Measurements from ENCODE around the gene RTTN.

RTTN gene

DNA sequence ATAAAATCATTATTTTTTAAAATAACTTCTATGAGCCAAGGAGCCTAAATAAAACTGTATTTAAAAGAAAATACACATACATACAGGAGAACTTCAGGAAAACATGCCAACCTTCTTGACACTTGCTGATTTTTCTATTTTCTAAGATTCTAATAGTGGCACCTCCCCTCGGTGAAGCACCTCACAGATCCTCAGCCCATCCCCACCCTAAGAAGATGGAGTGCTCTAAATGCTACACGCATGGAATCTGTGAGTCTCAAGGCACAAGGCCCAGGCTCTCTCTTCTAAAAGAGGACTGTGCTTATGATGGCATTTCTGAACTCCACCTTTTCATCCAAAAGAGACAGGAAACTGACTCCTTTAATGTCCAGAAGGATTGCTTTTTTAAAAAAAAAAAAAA is 56.3 kb downstream of the RTTN start:
- Histone ChIP-seq H3K27me3 (ENCODE audit: control insufficient read depth, insufficient read depth, low read length) (no peaks in the 10 kb centered on the region), H3K4me3 (ENCODE audit: low read length) (no peak overlapping the region), H3K9me3 (replicated peaks; ENCODE audit: low read length) (no peaks in the 10 kb centered on the region), H3K36me3 (ENCODE audit: insufficient read depth, low read length) (peaks cover 7% of the 10 kb centered on the region), H3K4me1 (ENCODE audit: control insufficient read depth, insufficient read depth, low read length) (peaks cover 2% of the 10 kb centered on the region), H3K9ac (ENCODE audit: low read depth, low read length) (no peak overlapping the region), H3K4me2 (ENCODE audit: low read length) (no peak overlapping the region)

DNA sequence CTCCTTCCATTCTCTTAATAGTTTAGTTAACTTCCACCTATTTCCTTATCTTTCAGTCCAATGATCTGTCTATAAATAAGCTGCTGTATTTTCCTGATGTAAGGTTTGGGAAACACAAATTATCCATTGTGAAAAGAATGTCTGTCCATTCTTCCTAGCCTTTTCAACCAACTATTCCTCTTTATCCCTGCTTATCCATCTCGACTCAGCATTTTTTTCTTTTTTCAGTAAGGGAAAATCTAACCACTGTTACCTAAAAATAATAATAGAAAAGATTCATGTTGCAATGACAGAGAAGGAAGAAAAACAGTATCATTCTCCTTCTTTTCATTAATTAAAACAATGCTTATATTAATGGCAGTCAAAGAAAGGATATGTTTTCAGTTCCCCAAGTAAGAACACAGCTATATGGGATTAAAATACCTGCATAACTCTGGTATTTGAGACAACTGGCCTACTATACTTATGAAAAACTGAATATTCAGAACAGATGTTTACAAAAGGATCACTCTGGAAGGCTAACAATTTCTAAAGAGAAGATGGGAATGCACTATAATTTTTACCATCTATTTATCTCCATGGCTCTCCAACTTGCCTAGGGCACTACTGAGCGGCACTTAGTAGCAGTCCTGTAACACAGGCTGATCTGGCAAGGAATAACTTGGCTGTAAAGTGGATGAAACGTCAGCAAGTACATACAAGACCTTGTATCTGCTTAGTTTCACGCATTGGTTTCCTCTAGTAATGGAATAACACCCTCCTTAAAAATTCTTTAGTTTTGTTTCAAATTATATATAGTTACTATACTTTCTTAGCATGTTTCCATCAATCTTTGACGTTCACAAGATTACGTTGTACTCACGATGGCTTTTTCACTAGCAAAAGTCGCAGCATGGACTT is 57.2 kb downstream of the RTTN start:
- Histone ChIP-seq H3K27me3 (ENCODE audit: control insufficient read depth, insufficient read depth, low read length) (no peaks in the 10 kb centered on the region), H3K9ac (ENCODE audit: low read depth, low read length) (no peak overlapping the region), H3K4me1 (ENCODE audit: control insufficient read depth, insufficient read depth, low read length) (no peaks in the 10 kb centered on the region), H3K9me3 (replicated peaks; ENCODE audit: low read length) (no peaks in the 10 kb centered on the region), H3K4me3 (ENCODE audit: low read length) (no peak overlapping the region), H3K4me2 (ENCODE audit: low read length) (no peak overlapping the region), H3K36me3 (ENCODE audit: insufficient read depth, low read length) (peaks cover 7% of the 10 kb centered on the region)

- Histone ChIP-seq H3K4me3 (ENCODE audit: low read length) (no peak overlapping the region), H3K4me1 (ENCODE audit: control insufficient read depth, insufficient read depth, low read length) (no peaks in the 10 kb centered on the region), H3K9ac (ENCODE audit: low read depth, low read length) (no peak overlapping the region), H3K9me3 (replicated peaks; ENCODE audit: low read length) (no peaks in the 10 kb centered on the region), H3K27me3 (ENCODE audit: control insufficient read depth, insufficient read depth, low read length) (no peaks in the 10 kb centered on the region), H3K4me2 (ENCODE audit: low read length) (no peak overlapping the region), H3K36me3 (ENCODE audit: insufficient read depth, low read length) (peaks cover 7% of the 10 kb centered on the region)
These were observed 59.3 kb downstream of the RTTN start for GRCh38 chr18:70146174-70146573.

GRCh38 chr18:70142001-70142400 is 63.5 kb downstream of the RTTN start:
- Histone ChIP-seq H3K9ac (ENCODE audit: low read depth, low read length) (no peak overlapping the region), H3K36me3 (ENCODE audit: insufficient read depth, low read length) (peaks cover 2% of the 10 kb centered on the region), H3K4me2 (ENCODE audit: low read length) (no peak overlapping the region)

GRCh38 chr18:70139138-70139537 is 66.3 kb downstream of the RTTN start:
- Histone ChIP-seq H3K9me3 (replicated peaks; ENCODE audit: low read length) (no peaks in the 10 kb centered on the region), H3K36me3 (ENCODE audit: insufficient read depth, low read length) (no peaks in the 10 kb centered on the region), H3K4me3 (ENCODE audit: low read length) (no peak overlapping the region), H3K4me2 (ENCODE audit: low read length) (no peak overlapping the region), H3K4me1 (ENCODE audit: control insufficient read depth, insufficient read depth, low read length) (peaks cover 3% of the 10 kb centered on the region), H3K9ac (ENCODE audit: low read depth, low read length) (no peak overlapping the region), H3K27me3 (ENCODE audit: control insufficient read depth, insufficient read depth, low read length) (no peaks in the 10 kb centered on the region)

More at GRCh38 chr18:70142001-70142400, 63.5 kb downstream of the RTTN start:
- no peaks in the 10 kb centered on the region for H3K4me1 ChIP-seq (ENCODE audit: control insufficient read depth, insufficient read depth, low read length)
- H3K27me3 ChIP-seq (ENCODE audit: control insufficient read depth, insufficient read depth, low read length): no peaks in the 10 kb centered on the region
- H3K9me3 ChIP-seq (replicated peaks; ENCODE audit: low read length): no peaks in the 10 kb centered on the region
- no peak overlapping the region for H3K4me3 ChIP-seq (ENCODE audit: low read length)

DNA sequence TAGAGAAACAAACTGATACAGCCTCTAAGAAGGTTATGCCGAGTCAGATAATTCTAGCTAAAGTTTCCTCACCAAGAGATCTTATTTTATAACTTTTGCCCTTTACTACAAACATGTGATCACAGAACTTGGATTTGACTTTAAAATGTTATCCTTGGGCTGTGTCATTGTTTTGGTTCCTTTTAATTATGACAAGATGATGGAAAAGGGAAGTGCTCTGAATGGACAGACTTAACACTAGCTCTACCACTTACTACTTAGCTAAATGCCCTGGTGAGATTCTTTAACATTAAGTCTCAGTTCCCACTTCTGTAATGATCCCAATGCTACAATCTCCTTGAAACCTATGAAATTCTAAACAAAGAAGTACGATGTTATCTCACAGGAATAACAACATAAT is 69.9 kb downstream of the RTTN start:
- H3K27me3 ChIP-seq (ENCODE audit: control insufficient read depth, insufficient read depth, low read length): no peaks in the 10 kb centered on the region
- no peak overlapping the region for H3K4me3 ChIP-seq (ENCODE audit: low read length)
- no peak overlapping the region for H3K9ac ChIP-seq (ENCODE audit: low read depth, low read length)
- H3K4me2 ChIP-seq (ENCODE audit: low read length): no peak overlapping the region
- H3K4me1 ChIP-seq (ENCODE audit: control insufficient read depth, insufficient read depth, low read length): peaks cover 22% of the 10 kb centered on the region
- no peaks in the 10 kb centered on the region for H3K9me3 ChIP-seq (replicated peaks; ENCODE audit: low read length)
- H3K36me3 ChIP-seq (ENCODE audit: insufficient read depth, low read length): no peaks in the 10 kb centered on the region

DNA sequence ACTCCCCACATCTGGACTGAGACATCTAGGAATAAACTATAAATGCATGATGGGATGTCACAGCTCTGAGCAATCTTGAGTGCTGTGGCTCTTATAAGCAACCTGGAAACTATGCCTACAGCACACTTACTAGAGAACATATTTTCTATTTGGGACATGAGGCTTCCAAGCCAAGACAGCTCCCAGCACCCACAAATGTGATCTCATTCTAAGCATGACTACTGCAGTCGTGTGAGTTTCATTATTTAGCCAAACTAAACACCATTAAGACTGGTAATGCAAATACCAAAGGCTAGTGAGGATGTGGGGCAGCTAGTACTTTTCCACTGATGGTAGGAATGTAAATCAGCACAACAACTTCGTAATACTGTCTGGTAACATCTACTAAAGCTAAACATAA is 72.5 kb downstream of the RTTN start:
- Histone ChIP-seq H3K9me3 (replicated peaks; ENCODE audit: low read length) (no peaks in the 10 kb centered on the region), H3K27me3 (ENCODE audit: control insufficient read depth, insufficient read depth, low read length) (no peaks in the 10 kb centered on the region)

DNA sequence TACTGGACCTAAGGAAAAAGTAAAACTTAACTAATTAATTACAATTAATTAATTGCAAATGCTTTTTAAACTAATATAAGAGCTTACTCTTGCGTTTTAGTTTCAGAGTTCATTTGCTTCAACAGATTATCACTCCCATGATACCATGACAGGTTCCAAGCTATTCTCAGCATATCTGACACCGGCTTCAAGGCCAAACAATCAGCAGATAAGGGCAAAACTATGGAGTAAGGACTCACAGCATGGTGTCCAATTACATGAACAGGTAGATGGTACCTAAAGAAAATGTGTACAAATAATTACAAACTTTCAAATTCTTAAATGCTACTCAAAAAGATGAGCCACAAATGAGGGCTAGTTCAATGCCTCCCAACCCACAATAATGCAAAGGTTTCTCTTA is 77.2 kb downstream of the RTTN start:
- Histone ChIP-seq H3K9me3 (replicated peaks; ENCODE audit: low read length) (no peaks in the 10 kb centered on the region), H3K4me2 (ENCODE audit: low read length) (no peak overlapping the region), H3K27me3 (ENCODE audit: control insufficient read depth, insufficient read depth, low read length) (no peaks in the 10 kb centered on the region), H3K4me1 (ENCODE audit: control insufficient read depth, insufficient read depth, low read length) (peaks cover 13% of the 10 kb centered on the region), H3K36me3 (ENCODE audit: insufficient read depth, low read length) (peaks cover 4% of the 10 kb centered on the region), H3K9ac (ENCODE audit: low read depth, low read length) (no peak overlapping the region), H3K4me3 (ENCODE audit: low read length) (no peak overlapping the region)

More for the DNA sequence above, 72.5 kb downstream of the RTTN start:
- H3K4me1 ChIP-seq (ENCODE audit: control insufficient read depth, insufficient read depth, low read length): peaks cover 22% of the 10 kb centered on the region
- peak overlapping the region; percentile 23 for H3K4me3 ChIP-seq (ENCODE audit: low read length)
- H3K36me3 ChIP-seq (ENCODE audit: insufficient read depth, low read length): no peaks in the 10 kb centered on the region
- peak overlapping the region; percentile 59 for H3K4me2 ChIP-seq (ENCODE audit: low read length)
- H3K9ac ChIP-seq (ENCODE audit: low read depth, low read length): peak overlapping the region; percentile 60

GRCh38 chr18:70127359-70127758 is 78.1 kb downstream of the RTTN start:
- no peak overlapping the region for H3K4me3 ChIP-seq (ENCODE audit: low read length)
- H3K9ac ChIP-seq (ENCODE audit: low read depth, low read length): no peak overlapping the region
- H3K4me2 ChIP-seq (ENCODE audit: low read length): no peak overlapping the region
- no peaks in the 10 kb centered on the region for H3K27me3 ChIP-seq (ENCODE audit: control insufficient read depth, insufficient read depth, low read length)
- no peaks in the 10 kb centered on the region for H3K9me3 ChIP-seq (replicated peaks; ENCODE audit: low read length)
- H3K36me3 ChIP-seq (ENCODE audit: insufficient read depth, low read length): peaks cover 4% of the 10 kb centered on the region
- H3K4me1 ChIP-seq (ENCODE audit: control insufficient read depth, insufficient read depth, low read length): peaks cover 7% of the 10 kb centered on the region

DNA sequence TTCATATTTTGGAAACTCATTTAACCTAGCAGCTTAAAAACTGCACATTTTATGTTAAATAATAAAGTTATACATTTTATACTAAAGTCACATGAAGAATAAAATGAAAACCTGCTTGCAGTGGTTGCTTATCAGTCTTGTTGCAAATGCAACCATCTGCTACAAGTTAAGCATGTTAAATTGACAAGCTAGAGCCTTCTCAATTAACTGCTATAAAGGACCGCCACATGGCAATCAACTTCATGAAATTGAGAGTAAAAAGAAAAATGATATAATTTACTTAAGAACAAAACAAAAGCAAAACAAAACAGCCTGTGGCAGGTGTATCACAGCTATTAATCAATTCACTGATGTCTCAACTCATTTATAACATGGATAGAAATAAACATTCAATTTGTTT is 78.7 kb downstream of the RTTN start:
- Histone ChIP-seq H3K4me1 (ENCODE audit: control insufficient read depth, insufficient read depth, low read length) (peaks cover 1% of the 10 kb centered on the region), H3K9me3 (replicated peaks; ENCODE audit: low read length) (no peaks in the 10 kb centered on the region), H3K4me2 (ENCODE audit: low read length) (no peak overlapping the region), H3K27me3 (ENCODE audit: control insufficient read depth, insufficient read depth, low read length) (no peaks in the 10 kb centered on the region), H3K9ac (ENCODE audit: low read depth, low read length) (no peak overlapping the region), H3K4me3 (ENCODE audit: low read length) (no peak overlapping the region), H3K36me3 (ENCODE audit: insufficient read depth, low read length) (peaks cover 4% of the 10 kb centered on the region)

- Histone ChIP-seq H3K36me3 (ENCODE audit: insufficient read depth, low read length) (peaks cover 4% of the 10 kb centered on the region), H3K4me2 (ENCODE audit: low read length) (no peak overlapping the region), H3K9me3 (replicated peaks; ENCODE audit: low read length) (no peaks in the 10 kb centered on the region), H3K9ac (ENCODE audit: low read depth, low read length) (no peak overlapping the region), H3K4me1 (ENCODE audit: control insufficient read depth, insufficient read depth, low read length) (no peaks in the 10 kb centered on the region), H3K27me3 (ENCODE audit: control insufficient read depth, insufficient read depth, low read length) (no peaks in the 10 kb centered on the region), H3K4me3 (ENCODE audit: low read length) (no peak overlapping the region)
These were observed 81.3 kb downstream of the RTTN start for GRCh38 chr18:70124139-70124538.

DNA sequence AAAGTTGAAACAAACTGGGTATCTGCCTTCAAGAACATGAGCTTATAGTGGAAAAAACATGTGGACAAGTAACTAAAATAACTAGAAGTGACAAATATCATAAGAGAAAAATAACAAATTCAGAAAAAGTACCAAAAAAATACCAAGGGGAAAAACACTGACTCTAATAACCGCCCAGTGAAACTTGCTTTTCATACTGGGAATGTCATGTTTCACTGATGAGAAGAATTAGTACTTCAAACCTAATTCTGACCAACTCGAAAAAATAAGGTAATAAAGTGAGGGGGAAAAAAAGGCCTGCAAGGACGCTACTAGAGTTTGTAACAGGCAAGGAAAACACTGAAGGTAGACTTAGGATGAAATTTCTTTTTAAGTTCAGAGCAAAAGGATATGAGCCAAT is 83.6 kb downstream of the RTTN start:
- Histone ChIP-seq H3K36me3 (ENCODE audit: insufficient read depth, low read length) (no peaks in the 10 kb centered on the region), H3K4me2 (ENCODE audit: low read length) (no peak overlapping the region), H3K27me3 (ENCODE audit: control insufficient read depth, insufficient read depth, low read length) (no peaks in the 10 kb centered on the region), H3K4me1 (ENCODE audit: control insufficient read depth, insufficient read depth, low read length) (no peaks in the 10 kb centered on the region), H3K9me3 (replicated peaks; ENCODE audit: low read length) (no peaks in the 10 kb centered on the region), H3K4me3 (ENCODE audit: low read length) (no peak overlapping the region), H3K9ac (ENCODE audit: low read depth, low read length) (no peak overlapping the region)

Measured in skeletal muscle satellite cell (primary cell).